Measurements from ENCODE around the gene KCNK16.

The KCNK16 gene

DNA sequence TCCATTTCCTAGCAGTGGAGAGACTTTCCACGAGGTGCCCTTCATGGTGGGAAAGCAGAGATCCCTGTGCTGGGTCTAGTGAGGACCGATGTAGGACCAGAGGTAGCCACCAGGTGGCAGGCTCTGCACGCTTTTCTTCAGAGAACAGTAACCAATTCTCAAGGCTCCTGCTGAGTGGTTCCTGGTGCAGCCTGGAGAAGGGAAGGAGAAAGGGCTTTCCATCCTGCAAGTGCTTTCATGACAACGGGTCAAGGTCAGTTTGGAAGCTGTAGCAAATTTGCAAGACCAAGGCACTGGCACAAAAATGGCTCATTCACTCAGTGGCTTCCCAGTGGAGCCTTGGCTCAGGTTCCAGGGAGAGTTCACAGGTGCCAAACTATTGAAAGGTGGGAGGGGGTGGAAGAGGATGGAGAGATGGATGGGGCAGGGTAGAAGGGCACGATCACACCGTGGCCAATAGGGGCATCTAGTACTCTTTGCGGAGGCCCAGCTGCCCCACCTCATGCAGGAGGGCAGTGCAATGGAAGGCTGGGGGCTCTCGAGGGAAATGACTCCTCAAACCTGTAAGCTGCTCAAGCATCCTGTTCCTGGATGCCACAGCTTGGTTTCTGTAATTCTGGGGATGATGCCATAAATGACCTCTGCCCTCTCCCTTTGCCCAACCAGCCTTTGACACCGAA lies 25.5 kb upstream of the KCNK16 start (continued):
- TF ChIP-seq ZSCAN4 (tag by site-specific recombination; IDR thresholded peaks at IDR 0.05): no peak
- TF ChIP-seq ZNF513 (tag by site-specific recombination; IDR thresholded peaks at IDR 0.05): no peak
- TF ChIP-seq ZNF2 (tag by site-specific recombination; IDR thresholded peaks at IDR 0.05): 0 out of 2 replicates have a peak, but pooled peaks have one; percentile 25
- TF ChIP-seq ZNF624 (tag by site-specific recombination; IDR thresholded peaks at IDR 0.05): no peak
- TF ChIP-seq, protein P1, sequence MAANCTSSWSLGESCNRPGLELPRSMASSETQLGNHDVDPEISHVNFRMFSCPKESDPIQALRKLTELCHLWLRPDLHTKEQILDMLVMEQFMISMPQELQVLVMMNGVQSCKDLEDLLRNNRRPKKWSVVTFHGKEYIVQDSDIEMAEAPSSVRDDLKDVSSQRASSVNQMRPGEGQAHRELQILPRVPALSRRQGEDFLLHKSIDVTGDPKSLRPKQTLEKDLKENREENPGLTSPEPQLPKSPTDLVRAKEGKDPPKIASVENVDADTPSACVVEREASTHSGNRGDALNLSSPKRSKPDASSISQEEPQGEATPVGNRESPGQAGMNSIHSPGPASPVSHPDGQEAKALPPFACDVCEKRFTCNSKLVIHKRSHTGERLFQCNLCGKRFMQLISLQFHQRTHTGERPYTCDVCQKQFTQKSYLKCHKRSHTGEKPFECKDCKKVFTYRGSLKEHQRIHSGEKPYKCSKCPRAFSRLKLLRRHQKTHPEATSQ (tag by site-specific recombination; IDR thresholded peaks at IDR 0.05): no peak
- TF ChIP-seq BCL11A (tag by site-specific recombination; IDR thresholded peaks at IDR 0.05; ENCODE audit: low read depth): no peak
- no peak for TF ChIP-seq SETDB1 (IDR thresholded peaks at IDR 0.05; ENCODE audit: insufficient read length, low read length)

DNA sequence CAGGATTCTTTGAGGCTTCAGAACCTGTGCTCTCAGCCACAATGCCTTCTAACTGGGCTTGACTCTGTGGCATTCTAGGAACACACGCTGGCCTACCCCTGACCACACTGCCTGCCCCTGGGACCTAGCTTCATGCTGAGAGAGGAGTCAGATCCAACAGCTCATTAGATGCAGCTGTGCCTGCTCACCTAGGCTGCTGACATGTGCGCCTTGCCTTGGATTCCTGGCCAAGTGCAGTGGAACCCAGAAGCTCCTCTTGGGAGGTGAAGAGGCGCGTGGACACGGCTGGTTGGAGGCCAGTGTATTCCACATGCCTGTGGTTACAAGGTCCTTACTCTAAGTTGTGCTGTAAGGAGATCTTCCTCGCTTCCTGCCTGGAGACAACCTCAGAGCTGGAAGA lies 24.7 kb upstream of the KCNK16 start:
- ChIA-PET POLR2A (no interaction called here), CTCF (interaction anchor here (0.6 to 2.4 kb wide), 18 partner anchors 8 to 1076 kb away, joined by 3 to 15 read pairs (median 4); no protein-coding TSS in a partner anchor)
- H3K9me3 ChIP-seq (ENCODE audit: control insufficient read depth, insufficient read depth, low read depth, low read length): no peaks in the 10 kb centered on the region
- no peak overlapping the region for H3K4me3 ChIP-seq (ENCODE audit: low read depth, low read length)
- H3K36me3 ChIP-seq (ENCODE audit: control insufficient read depth in 2 of 2, insufficient read depth in 1 of 2, low read length in 2 of 2): no peaks in the 10 kb centered on the region
- no peak overlapping the region for H3K27ac ChIP-seq (ENCODE audit: extremely low read depth, low read depth, low read length)
- no peak for TF ChIP-seq ZBTB26 (tag by site-specific recombination; optimal IDR thresholded peaks at IDR 0.05)
- no peak for TF ChIP-seq ZNF335 (tag by site-specific recombination; conservative IDR thresholded peaks at IDR 0.05)
- TF ChIP-seq SP3 (tag by site-specific recombination; IDR thresholded peaks at IDR 0.05): no peak
- no peak for TF ChIP-seq HOXA7 (CRISPR knock-in tag; IDR thresholded peaks at IDR 0.05; ENCODE audit: borderline replicate concordance)
- no peak for TF ChIP-seq MYNN (tag by site-specific recombination; IDR thresholded peaks at IDR 0.05; ENCODE audit: borderline replicate concordance)
- TF ChIP-seq ZNF513 (tag by site-specific recombination; IDR thresholded peaks at IDR 0.05): no peak
- no peak for TF ChIP-seq ZBTB44 (tag by site-specific recombination; IDR thresholded peaks at IDR 0.05)
- TF ChIP-seq ZNF548 (tag by site-specific recombination; IDR thresholded peaks at IDR 0.05): no peak
- no peak for TF ChIP-seq ZNF629 (tag by site-specific recombination; IDR thresholded peaks at IDR 0.05)
- TF ChIP-seq ZNF600 (tag by site-specific recombination; IDR thresholded peaks at IDR 0.05): no peak
- TF ChIP-seq OSR2 (tag by site-specific recombination; IDR thresholded peaks at IDR 0.05): no peak
- no peak for TF ChIP-seq ZNF350 (tag by site-specific recombination; IDR thresholded peaks at IDR 0.05)
- no peak for TF ChIP-seq ZNF266 (tag by site-specific recombination; IDR thresholded peaks at IDR 0.05; ENCODE audit: low read depth)
- no peaks in the 10 kb centered on the region for H3K4me1 ChIP-seq (ENCODE audit: control insufficient read depth, insufficient read depth, low read length)

Measured in HEK293 (cell line).